Fibroblast of skin of scalp (primary cell): ENCODE measurements around the gene LPIN1. TPM values are rescaled to one million over a fixed set of nuclear protein-coding genes. Genes with fewer than 3 reads are reported as not detected.

ENCODE experiments used
- DNase-seq: peaks from one replicate; pipeline ENCODE4 v3.0.0-alpha.2; 2013
- polyA plus RNA-seq, 2 experiments: library from polyadenylated mRNA; unstranded; fragments of 120-200 nt; gene quantifications; one replicate each; pipeline ENCODE4 v1.2.1, GENCODE V29; 2013; ENCODE audit not compliant: insufficient read length in 2 of 2

Gene LPIN1, protein sequence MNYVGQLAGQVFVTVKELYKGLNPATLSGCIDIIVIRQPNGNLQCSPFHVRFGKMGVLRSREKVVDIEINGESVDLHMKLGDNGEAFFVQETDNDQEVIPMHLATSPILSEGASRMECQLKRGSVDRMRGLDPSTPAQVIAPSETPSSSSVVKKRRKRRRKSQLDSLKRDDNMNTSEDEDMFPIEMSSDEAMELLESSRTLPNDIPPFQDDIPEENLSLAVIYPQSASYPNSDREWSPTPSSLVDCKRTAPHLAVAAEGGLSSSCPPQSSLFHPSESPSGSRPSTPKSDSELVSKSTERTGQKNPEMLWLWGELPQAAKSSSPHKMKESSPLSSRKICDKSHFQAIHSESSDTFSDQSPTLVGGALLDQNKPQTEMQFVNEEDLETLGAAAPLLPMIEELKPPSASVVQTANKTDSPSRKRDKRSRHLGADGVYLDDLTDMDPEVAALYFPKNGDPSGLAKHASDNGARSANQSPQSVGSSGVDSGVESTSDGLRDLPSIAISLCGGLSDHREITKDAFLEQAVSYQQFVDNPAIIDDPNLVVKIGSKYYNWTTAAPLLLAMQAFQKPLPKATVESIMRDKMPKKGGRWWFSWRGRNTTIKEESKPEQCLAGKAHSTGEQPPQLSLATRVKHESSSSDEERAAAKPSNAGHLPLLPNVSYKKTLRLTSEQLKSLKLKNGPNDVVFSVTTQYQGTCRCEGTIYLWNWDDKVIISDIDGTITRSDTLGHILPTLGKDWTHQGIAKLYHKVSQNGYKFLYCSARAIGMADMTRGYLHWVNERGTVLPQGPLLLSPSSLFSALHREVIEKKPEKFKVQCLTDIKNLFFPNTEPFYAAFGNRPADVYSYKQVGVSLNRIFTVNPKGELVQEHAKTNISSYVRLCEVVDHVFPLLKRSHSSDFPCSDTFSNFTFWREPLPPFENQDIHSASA
- 9.1 TPM for polyA plus RNA-seq (2013, experiment 1 of 2; ENCODE audit: insufficient read length)
- polyA plus RNA-seq (2013, experiment 2 of 2; ENCODE audit: insufficient read length) = 11.3 TPM

DNA sequence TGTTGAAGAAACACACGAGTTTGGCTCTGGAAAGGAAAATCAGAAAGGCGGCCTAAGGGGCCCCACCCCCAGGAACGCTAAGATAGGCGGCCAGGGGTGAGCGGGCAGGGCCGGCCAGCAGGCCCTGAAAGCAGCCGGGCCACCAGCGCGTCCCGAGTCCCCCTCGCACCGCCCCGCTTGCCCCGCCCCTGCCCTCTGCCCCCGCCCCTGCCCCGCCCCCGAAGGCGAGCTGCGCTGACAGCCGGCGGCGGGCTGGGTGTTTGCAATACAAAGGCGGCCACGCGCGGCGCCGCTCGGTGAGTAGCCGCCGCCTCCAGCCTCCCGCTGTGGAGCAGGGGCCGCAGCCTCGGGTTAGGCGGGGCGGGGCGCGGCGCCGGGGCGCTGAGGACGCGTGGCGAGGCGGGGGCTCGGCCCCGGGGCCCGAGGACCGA lies at the start of gene LPIN1:
Gene LPIN1, plus strand, starts transcription at position 257 of the 431 bp plus-strand sequence. CDS start 18,910 bp downstream, outside the sequence.
- DNase-seq = peak; percentile 91

DNA sequence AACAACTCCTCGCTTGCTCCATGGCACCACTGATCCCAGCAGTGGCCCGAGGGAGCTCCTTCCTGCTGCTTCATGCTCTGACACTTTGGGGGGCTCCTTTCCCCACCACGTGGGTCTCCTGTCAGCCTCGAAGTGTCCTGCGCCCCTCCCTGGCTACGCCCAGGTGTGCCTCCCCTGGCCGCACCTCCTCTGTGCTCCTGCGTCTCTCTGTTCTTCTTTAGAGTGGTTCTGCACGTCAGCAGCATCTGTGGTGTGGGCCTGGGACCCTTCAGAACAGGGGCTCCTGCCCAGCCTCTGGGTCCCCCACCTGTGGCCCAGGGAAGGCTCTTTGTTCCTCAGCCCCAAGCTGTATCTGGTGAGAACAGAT lies 49.7 kb upstream of the LPIN1 start:
- no peak for DNase-seq

DNA sequence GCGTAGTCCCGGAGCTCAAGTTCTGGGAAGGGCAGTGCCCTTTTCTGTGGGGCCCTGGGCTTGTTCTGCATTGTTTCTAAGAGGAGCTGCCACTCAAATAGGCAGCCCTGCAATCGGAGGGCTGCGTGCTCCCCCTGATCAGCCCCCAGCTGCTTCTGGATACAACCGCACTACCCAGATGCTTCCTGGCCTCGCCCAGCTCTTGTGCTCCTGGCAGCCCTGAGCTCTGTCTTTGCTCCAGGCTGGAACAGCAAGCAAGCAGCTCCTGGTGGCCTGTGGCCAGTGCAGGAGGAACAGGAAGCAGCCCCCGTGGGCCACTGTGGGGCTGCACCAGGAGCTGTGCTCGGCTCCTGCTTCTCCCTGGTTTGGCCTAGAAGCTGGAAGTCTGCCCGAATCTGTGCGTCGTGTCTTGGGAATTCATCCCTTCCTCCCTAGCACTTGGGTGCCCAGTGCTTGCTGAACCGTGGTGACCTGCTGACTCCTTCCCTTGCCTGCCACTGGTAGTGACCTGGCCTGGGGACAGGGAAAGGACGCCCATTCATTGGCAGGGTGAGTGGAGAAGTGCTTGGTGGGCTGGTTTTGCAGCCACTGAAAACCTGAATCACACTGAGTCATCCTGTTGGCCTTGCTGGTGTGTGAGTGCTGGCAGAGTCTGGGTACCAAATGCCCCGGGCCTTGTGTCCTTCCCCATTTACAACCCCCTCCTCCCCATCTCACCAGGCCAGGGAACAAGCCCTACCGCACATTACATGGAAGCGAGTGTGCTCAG lies 49.1 kb upstream of the LPIN1 start:
- peak; percentile 66 for DNase-seq

DNA sequence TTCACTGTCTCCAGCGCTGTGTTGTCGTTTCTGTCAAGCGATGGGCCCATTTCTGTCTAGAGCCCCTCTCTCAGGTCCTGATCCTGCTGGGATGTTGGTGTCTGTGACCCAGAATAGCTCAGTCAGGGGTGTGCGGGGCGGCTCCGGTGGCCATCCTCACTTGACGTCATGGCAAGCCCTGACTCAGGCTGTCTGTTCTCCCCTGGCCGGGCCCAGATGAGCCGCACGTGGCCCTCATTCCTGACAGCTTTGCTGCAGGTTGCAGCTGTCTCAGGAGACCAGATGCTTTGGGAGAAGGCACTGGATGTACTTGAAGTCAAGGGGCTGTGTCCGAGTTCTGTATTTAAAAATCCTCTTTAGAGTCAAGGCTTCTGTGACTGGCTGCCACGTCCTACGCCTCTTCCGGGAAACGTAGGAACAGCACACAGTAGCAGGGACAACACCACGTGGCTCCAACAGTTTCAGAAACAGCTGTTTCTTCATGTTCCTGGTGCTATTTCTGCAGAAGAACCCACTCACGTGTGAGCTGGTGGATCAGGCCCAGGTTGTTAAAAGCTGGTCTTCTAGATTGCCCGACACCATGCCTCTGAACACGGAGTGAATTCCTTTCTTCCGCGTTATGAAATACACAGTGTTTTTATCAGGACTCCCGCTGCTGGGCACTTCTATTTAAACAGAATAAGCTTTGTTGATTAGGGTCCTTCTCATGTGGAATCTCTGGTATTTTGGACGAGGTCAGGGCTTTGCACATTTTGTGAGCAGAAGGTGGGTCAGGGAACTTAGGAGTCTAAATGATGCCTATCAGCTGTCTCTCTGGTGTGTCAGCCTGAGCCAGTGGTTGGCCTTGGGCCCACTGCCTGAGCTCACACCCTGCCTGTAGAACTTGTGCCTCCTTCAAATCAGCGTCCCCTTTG lies 48.2 kb upstream of the LPIN1 start:
- peak; percentile 42 for DNase-seq

DNA sequence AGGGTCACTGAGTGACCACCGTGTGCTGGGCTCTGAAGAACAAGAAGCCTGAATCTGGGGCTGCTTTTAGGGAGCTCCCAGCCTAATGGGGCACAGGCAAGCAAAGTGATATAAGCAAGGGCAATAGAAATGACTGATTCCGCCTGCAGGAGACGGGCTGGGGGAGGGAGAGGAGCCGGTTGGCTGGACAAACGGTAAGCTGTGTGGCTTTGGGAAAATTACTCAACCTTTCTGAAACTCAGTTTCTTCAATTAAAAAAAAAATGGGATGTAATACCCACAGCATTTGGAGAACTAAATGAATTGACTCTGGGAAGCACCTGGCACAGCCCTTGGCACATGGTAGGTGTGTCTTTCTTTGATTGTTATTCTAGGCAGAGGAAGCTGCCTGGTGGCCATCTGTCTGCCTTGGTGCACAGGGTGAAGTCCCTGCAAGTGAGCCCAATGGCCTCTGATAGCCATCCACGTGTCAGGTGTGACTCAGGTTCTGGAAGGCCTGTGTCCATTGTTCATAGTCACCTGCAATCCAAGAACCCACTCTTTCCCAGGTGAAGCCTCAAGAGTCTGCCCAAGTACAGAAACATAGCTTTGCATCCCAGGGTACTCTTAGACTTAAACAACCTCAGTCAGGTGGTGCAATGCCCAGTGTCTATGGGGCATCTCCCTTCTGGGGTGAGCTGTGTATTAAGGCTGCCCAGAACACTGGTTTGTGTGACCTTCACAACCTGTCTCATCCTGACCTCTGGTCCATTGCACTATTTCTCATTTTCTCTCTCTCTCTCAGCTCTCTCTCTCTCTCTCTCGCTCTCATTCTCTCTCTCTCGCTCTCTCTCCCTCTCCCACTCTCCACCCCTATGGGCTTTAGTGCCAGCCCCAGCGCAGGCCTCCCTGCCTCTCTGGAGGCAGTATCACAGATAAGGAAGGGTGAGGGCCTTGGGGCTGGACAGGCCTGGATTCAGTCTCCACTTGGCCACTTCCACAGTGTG lies 46.5 kb upstream of the LPIN1 start:
- no peak for DNase-seq

DNA sequence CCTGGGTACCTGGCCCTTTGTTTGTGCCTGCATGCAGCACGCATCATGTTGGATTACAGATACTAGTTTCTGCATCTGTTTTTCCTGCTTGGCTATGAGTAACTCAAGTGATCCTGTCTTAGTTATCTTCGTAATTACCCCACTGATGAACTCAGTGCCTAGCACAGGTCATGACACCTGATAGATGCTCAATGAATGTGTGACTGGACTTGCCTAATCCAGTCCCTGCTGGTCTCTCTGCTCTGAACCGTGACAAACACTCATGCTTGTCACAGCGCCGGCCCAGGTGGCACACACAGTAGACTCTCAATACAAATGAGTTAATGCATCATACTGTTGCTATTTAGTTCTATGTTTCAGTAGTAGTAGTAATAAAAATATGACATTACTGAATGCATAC lies 45.2 kb upstream of the LPIN1 start:
- no peak for DNase-seq

DNA sequence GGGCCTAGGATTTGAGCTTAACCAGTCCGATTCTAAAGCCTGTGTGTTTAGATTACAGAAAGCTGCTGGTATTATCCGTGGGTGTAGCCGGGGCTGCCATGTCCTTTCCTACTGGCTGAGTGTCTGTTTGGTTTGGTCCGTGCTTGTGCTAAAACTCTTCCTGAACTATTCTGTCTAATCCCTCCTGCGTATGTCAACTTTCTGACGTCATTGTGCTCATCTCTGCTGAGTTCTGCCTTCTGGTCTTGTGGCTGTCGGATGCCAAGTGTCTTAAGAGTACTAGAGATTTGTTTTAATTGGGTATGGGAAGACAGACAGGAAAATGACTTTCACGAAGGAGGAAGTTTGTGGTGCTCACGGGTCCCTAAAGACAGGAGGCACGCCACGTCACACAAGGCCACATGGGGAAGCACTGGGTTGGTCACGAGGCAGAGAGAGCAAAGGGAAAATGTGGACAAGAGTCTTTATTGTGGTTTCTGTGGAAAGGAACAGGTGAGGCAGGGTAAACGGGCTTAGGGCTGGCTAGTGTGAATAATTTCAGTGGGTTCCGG lies 44.6 kb upstream of the LPIN1 start:
- DNase-seq = no peak

DNA sequence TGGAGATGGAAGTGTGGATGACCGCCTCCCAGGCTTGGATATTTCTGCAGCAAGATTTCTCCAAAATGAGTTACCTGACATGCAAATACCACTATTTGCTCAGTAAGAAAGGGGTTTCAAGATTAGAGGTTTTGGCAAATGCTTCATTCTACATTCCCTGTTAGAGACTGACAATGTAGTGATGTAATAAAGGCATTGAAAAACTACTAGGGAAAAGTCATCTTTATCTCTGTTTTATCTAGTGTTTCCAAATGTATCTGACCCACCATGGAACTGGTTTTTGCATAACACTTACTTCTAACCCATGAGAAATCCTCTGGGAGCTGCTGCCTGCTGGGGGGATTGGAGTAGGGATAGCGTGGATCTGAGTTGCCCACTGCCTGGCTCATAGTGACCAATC lies 43.5 kb upstream of the LPIN1 start:
- no peak for DNase-seq

DNA sequence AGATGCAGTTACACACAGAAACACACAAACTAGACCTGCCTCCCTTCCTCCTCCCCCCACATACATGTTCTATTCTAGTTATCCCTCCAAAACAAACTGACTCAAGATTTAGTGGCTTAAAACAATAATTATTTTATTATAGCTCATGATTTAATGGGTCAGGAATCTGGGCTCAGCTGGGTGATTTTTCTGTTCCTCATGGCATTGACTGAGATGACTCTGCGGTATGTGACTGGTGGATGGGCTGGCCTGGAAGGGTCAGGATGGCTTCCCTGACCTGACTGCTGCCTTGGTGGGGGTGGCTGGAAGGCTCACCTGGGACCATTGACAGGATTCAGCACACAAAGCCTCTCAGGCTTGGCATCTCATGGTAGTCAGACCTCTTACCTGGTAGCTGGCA lies 42.7 kb upstream of the LPIN1 start:
- peak; percentile 68 for DNase-seq

DNA sequence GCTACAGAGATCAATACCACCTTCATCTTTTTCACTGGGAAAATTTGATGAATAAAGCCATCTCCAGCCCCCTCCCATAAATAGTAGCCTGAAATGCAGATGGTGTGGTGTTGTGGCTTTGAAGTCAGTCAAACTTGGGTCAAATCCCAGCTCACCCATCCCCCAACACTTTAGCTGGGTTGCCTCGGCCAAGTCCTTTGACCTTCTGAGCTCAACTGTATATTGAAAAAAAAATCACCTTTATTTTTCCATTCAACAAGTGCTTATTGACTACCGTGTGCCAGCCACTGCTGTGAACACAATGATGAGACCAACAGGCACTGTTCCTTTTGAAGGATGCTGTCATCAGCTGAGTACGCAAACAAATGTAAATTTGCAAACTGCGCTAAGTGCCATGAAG lies 41.4 kb upstream of the LPIN1 start:
- no peak for DNase-seq

DNA sequence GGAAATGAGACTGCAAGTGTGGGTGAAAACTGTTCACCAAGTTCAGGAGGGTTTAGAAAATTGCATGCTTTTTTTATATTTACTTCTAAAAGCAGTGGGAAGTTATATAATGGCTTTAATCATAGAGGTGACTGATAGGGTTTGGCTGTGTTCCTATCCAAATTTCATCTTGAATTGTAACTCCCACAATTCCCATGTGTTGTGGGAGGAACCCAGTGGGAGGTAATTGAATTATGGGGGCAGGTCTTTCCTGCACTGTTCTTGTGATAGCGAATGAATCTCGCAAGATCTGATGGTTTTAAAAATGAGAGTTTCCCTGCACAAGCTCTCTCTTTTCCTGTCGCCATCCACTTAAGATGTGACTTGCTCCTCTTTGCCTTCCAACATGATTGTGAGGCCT lies 40.7 kb upstream of the LPIN1 start:
- no peak for DNase-seq

DNA sequence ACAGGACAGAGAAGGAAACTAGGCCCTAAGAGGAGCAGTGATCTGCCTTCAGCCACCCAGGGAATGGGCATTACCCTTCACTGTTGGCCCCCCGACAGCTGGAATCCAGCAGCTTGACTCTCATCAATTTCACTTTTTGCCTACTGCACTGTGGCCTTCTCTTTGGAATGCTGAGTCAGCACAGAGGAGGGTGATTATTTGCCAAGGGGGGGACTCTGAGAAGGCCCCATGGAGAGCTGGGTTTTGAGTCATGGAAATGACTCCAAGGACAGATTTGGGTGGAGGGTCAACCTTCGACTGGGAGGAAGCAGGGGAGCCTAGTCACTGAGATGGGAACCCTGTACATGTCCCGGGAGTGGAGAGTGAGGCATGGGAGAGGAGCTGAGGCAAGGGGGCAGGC lies 38.3 kb upstream of the LPIN1 start:
- DNase-seq = peak; percentile 62

DNA sequence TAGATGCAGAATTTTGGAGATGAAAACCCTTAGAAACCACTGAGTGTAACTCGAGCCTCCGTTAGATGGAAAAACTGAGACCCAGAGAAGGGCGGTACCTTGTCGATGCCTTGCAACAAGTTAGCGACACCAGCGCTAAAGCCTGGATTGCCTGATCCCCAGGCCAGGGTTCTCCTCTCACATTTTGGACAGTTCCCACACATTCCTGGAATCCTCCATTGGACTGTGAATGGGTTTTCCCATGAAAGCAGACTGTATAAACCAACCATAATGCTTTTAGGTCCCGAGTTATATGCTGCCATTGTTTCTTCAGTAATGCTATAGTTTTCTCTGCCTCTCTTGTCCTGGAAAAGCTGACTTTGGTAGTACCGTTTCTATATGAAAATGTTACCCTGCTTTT lies 37.1 kb upstream of the LPIN1 start:
- DNase-seq = no peak

DNA sequence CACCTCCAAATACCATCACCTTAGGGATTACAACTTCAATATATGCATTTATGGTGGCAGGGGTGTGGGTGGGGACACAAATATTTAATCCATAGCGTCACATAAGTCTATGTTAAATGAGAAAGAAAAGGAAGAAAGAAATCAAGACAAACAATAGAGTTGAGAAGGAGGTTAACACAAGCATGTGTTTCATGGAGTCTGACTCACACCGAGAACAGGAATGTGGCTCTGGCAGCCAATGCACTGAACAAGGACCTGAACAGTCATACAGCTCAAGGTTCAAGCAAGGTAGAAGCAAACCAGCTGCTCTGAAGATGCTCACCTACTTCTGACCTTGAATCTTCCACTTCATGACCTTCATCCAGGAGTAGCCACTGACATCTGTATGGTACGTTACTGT lies 36.2 kb upstream of the LPIN1 start:
- peak; percentile 73 for DNase-seq

DNA sequence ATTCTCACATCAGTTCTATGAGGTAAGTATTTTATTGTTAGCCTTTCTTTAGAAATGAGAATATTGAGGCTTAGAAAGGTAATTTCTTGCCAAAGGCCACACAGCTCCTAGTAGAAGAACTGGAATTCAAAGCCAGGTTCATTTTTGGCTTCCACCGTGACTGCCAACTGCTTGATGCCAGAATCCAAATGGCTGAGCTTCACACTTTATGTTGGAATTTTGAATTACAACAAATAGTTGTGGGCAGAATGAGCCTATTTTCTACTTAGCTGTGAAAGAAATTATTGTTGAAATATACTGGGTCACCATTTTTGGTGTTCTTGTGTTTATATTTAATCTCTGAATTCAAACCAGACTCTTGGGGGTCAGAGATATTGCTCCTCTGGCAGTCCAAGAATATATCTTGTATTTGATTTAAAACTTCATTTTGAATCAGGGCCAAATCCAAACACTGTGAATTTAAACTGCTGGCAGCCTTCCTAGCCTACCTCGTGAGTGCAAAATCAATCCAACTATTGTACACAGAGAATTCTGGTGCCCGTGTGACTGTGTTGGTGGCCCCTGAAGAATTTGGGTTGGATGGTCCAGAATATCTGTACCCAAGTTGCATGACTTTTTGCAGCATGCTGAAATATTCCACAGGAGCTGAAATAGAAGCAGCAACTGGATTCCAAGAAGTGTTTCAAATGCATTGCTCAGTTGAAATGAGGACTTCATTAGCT lies 35.6 kb upstream of the LPIN1 start:
- peak; percentile 25 for DNase-seq

DNA sequence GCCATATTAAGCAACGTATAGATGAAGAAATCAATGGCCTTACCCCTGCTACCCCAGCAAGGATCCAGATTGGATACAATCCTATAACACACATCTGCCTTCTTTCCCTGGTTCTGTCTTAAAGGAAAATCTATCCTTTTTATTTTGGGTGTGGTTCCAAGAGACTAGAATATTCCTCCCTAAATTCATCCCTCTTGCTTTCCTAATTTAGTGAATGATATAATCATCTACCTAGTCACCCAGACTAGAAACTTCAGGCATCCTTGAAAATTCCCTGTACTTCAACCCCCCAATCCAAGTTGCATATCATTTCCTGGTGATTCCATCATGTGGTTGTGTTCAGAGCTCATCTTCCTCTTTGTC lies 35.1 kb upstream of the LPIN1 start:
- DNase-seq = no peak

DNA sequence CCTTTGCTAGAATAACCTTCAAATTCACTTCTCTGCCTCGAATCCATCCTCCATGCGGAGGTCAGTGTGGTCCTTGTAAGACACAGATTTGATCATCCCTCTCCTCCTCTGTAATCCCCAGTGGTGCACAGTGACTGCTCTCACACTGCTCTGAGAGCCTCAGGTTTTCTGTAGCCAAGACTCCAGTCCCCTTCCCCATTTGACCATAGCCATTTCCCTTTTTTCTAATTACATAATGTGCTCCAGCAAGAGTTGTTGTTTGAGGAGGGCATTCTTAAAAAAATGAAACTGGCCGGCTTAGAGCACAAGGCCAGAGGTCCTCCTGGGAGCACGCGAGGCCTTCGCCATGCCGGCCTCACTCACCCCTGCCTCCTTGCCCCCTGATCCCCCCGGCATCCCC lies 34.7 kb upstream of the LPIN1 start:
- DNase-seq = no peak

DNA sequence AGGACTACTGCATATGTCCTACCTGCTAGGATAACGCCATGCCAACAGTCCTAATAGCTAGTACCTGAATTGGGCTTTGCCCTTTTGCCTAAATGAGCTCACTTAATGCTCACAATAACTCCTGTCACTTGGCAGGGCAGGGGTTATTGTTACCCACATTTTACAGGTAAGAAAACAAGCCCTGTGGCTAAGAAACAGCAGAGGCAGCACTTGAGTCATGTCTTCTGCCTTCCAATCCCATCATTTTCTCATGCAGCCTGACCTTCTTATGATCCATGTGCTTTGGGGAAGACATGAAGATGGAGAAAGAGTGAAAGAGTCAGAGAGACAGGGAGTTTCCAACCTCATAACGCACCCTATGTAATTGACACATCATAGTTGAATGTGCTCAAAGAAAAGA lies 33.6 kb upstream of the LPIN1 start:
- no peak for DNase-seq

DNA sequence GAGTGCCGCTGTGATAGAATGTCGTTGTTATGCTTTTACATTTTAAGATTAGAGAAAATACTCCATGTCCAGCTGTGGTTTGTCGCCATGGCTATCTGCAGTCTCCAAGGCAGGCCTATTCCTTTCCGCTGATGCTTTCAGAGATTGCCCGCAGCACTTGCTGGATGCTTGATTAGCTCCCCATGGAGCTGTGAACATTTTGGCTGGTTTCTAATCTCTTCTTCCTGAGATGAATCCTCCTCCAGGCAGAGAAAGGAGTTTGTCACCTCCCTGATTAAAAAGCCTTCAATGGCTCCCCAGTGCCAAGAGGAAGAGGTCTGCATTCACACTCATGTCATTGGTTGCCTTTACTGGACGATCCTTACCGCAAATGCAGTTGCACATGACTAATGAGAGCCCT lies 32.6 kb upstream of the LPIN1 start:
- DNase-seq = no peak
